IPS DF 4.7 (cell line): ENCODE data around the gene RBM24.

Experiments used
- DNase-seq: peaks from one replicate; pipeline ENCODE4 v3.0.0-alpha.2; 2013; ENCODE audit warnings: low spot score; ENCODE audit errors: extremely low read depth

Gene RBM24

GRCh38 chr6:17281100-17281496 is at the start of gene RBM24:
Gene RBM24, plus strand, starts transcription at chr6:17281361. Its CDS starts 221 bp downstream, at chr6:17281582.
- DNase-seq, result no peak

DNA sequence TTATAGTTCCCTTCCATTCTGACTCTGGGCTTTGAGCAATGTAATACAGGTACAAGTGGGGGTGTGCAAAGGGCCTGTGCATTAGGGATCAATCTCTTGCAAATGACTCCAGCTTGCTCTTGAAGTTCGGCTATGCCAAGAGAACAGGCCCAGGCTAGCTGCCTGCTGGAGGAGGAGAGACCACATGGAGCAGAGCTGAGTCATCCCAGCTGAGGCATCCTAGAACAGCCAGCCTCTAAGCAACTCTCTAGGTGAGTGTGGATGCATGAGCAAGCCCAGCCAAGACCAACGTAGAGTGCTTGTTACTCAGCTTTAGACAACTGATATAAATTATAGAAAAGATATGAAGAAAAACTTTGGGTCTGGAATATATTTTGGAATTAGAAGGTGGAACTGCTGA is 47.6 kb upstream of the RBM24 start:
- DNase-seq, result no peak

DNA sequence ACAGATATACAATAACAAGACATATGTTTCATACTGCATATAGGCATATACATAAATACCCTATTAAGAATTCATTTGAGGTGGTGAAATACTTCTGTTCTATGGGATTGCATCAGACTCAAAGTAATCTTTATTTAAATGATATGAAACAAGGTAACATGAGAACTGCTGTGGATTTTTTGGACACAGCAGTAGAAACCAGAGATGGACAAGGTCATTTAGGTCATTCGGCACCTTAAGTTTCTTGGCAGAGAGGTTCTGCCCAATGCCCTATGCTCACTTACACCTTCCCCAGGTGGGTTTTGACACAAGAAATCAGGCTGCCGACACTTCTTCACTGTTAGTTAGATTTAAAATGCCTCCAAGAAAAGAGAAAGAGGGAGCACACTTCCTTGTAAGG is 43.9 kb upstream of the RBM24 start:
- DNase-seq, result no peak

DNA sequence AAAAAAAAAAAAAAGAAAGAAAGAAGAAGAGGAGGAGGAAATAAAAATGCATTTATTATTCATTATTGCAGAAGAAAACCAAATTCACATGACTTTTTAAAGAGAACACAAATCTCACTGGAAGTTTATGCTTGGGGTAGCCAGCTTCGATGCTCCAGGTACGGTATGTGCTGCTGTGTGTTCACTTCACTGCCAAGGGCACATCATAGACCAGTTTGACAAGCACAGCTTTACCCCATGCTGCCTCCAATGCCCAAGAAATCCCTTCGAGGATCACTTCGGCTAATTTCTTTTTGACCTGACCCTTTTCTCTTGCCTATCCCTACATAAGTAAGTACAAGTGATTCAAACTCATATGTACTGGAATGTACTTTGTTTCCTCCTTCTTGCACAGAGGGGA is 41.9 kb upstream of the RBM24 start:
- no peak for DNase-seq

DNA sequence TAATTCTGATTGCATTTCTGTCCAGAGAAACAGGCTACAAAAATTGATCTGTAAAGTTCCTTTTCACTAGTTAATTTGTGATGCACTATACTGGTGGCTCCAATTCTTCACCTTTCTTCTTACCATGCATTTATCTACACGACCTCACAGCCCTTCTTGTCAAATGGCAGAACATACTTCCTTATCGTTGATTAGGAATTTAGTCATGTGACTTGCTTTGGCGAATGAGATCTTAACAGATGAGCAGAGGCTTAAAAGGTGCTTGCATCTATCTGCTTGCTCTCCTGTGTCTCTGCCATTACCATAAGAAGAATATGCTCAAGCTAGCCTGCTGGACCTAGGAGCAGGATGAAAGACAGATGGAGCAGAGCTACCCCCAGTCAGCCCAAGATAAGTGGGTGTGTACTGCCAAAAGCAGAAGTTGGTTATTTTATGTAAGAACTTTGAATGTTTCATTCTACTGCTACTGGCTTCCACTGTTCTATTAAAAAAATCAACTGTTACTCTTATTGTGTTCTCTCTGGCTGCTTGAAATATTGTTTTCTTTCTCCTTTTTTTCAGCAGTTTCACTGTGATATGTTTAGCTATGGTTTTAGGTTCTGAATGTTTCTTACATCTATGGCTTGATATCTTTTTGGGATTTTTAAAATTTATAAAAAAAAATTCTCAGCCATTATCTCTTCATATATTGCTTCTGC is 40.2 kb upstream of the RBM24 start:
- DNase-seq, result no peak

GRCh38 chr6:17242087-17242486 is 39.1 kb upstream of the RBM24 start:
- no peak for DNase-seq

DNA sequence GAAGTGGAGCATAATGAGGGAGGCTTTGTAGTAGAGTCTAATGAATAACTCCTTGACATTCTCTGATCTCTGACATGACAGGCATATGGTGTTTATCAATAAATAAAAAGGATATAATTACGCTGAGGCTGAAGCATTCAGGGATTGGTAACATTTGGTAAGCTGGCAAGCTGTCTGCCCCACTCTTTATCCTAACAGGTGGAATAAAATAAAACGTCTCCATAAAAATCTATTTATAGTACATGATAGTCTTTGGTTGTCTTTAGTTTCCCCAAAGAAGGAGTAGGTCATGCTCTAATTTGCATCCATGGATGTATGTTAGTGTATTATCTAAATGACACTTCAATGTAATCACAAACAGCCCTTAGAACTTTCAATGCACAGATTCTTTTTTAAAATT is 30.9 kb upstream of the RBM24 start:
- DNase-seq, result no peak

GRCh38 chr6:17251953-17252352 is 29.2 kb upstream of the RBM24 start:
- DNase-seq, result no peak

GRCh38 chr6:17258749-17259148 is 22.4 kb upstream of the RBM24 start:
- no peak for DNase-seq

DNA sequence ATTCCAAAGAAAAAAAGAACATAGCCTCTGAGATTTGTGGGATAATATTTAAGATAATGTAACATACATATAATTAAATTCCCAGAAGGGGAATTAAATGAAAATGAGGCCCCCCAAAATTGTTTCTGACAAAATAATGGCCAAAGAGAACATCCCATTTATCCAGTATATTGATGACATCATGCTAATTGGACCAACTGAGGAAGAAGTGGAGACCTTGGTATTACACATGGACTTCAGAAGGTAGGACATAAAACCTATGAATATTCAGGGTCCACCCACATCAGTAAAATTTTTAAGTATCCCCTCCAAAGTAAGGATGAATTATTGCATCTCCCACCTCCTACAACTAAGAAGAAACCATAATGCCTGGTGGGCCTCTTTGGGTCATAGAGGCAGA is 15.6 kb upstream of the RBM24 start:
- DNase-seq, result no peak

GRCh38 chr6:17267566-17267965 is 13.6 kb upstream of the RBM24 start:
- no peak for DNase-seq

- no peak for DNase-seq
These were observed 13.0 kb upstream of the RBM24 start for GRCh38 chr6:17268114-17268513.

DNA sequence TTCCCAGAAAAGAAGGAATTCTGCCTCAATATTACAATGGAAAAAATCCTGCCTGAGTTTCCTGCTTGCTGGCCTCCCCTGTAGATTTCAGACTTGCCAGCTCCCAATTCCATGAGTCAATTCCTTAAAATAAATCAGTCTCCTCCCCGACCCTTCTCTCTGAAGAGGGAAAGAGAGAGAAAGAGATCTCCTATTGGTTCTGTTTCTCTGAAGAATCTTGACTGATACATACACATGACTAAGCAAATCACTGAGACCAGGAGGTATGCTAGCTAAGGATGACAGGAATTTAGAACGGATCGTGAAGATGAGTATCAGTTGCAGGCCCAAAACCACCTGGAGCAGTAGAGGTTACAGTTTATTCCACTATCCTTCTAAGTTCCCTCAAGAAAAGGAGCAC is 11.3 kb upstream of the RBM24 start:
- DNase-seq, result no peak

DNA sequence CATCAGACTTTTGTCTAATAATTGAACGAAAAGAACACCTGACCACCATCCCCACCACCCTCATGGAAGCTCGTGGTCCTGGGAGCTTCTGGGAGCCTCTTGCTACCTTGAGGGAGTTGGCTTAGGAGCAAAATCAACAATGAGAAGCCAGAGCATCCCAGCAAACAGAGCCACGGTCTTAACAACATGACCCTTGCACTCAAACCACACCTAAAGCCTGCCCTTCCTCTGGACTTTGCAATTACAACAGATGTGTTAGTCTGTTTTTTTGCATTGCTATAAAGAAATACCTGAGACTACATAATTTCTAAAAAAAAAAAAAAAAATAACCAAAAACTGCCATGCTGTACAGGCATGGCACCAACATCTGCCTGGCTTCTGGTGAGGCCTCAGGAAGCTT is 9.5 kb upstream of the RBM24 start:
- no peak for DNase-seq

DNA sequence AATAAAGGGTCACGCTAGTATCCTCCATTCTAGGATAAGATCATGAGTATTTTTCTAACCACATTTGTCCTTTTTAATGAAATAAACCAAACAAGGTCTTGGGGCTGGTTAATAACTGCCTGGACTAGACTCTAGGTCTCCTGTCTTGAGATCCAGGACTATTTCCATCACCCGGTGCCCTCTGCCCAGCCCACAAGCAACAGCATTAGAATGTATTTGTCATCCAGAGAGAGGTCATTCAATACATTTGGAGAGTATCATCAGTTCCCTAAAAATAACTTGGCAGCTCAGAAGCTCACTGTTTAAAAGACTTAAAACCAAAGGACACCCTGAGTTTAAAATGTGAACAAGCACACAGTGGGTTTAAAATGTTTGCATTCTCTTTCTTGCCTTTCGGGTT is 4.4 kb upstream of the RBM24 start:
- no peak for DNase-seq

GRCh38 chr6:17277256-17277655 is 3.9 kb upstream of the RBM24 start:
- DNase-seq, result no peak

DNA sequence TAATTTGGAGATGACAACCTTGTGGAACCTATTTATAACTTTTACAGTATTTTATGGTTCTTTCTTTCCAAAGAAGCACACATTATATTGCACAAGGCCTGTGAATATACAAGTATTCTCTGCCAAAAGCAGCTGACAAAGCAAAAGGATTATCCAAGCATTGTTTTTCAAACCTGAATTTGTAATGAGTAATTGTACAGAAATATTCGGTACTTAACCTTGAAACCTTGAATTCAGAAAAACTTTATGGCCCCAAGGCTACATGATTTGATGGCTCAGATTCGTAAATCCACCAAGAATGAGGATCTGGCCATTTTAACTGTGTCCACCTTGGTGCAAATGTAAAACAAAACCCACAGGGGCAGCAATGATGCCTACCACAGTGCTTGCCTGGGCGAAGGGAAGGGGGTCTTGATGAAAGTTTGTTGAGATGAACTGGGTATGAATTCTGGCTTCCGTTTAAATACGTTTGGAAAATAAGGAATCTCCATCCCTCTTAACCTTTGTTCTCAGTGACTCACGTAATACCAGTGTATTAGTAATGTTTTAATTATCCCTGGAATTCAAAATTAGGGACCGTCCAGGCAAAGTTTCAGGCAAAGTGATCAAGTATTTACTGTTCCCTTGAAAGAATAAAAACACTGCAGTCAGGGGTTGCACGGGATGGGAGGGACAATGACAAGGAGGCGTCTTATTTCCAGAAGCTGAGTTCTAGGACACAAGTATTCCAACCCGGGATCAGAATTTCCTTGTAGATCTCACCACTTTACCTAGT is 2.7 kb upstream of the RBM24 start:
- no peak for DNase-seq

GRCh38 chr6:17280138-17280537 is 1.0 kb upstream of the RBM24 start:
- no peak for DNase-seq

- no peak for DNase-seq
These were observed 540 bp upstream of the RBM24 start for GRCh38 chr6:17280552-17281090.

GRCh38 chr6:17281497-17282481 is 628 bp downstream of the RBM24 start:
- no peak for DNase-seq

- DNase-seq, result no peak
These were observed 1.9 kb downstream of the RBM24 start for GRCh38 chr6:17283074-17283473.

DNA sequence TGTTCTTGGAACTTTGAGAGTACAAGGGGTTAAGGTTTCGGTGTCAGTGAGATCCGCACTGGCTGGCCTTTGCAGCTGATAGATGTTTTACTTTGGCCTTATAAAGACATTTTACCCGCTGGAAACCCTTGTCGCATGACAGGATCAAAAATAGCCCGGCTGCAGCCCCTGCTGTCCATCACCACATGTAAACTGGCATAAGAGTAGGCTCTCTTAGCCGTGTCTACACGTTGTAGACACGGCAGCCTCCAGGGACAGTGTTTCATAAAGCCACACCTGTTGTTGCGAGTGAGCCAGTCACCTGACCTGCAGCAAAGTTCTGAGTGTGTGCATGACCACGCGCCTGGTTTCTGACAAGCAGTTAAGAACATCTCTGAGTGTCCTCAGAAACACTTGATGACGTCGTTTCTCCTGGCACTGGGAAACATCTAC is 8.5 kb downstream of the RBM24 start:
- no peak for DNase-seq
